Renal pelvis (tissue), 4 donors: ENCODE measurements around the gene CDC42BPB. TPM values are rescaled to one million over a fixed set of nuclear protein-coding genes. Genes with fewer than 3 reads are reported as not detected.

Experiments
- DNase-seq: peaks from one replicate; pipeline ENCODE4 v3.0.0-alpha.2; 2013
- polyA plus RNA-seq, 3 donors: library from polyadenylated mRNA; unstranded; fragments of 120-200 nt; gene quantifications; one replicate each; pipeline ENCODE4 v1.2.1, GENCODE V29; 2013; ENCODE audit not compliant: insufficient read length in 3 of 3

CDC42BPB gene
- polyA plus RNA-seq, 3 donors, result 78.6 to 93.7 (median 90.9) TPM

- DNase-seq, result no peak
Measured at GRCh38 chr14:103073876-103074728, 16.8 kb upstream of the CDC42BPB start.

GRCh38 chr14:103073367-103073875 is 16.1 kb upstream of the CDC42BPB start:
- DNase-seq, result no peak

DNA sequence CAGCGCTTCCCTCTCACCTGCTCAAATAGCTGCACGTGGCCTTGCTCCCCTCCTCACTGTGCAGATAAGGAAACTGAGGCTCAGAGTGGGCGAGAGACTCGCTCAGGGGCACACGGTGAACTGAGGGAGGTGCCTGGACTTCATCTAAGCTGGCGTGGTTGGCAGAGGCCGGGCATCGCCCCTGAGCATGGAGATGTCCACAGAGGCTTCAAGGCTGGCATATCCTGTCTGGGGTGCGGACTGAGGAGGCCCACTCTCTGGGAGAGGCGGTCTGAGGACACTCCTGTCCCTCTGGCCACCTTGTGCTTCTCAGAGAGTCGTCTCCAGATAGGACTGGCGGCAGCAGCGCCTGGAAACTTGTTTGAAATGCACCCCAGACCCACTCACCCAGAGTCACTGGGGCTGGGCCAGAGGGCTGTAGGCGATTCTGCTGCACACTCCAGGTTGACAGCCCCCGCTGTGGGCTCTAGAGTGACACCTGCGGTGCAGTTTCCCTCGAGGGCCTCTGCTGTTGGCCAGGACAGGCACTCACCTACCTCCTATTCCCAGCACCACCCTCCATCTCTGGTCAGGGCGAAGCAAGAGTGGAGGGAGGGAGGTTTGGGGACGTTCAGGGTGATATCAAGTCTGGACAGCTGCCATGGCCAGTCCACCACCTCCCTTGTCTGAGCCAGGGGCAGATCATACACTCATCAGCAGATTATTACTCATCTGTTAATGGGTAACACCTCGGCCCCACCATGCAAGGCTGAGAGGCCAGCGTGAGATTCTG is 15.4 kb upstream of the CDC42BPB start:
- DNase-seq, result no peak

- no peak for DNase-seq
Measured at GRCh38 chr14:103071544-103072251, 14.3 kb upstream of the CDC42BPB start.

- no peak for DNase-seq
Measured at GRCh38 chr14:103070971-103071542, 13.7 kb upstream of the CDC42BPB start.

DNA sequence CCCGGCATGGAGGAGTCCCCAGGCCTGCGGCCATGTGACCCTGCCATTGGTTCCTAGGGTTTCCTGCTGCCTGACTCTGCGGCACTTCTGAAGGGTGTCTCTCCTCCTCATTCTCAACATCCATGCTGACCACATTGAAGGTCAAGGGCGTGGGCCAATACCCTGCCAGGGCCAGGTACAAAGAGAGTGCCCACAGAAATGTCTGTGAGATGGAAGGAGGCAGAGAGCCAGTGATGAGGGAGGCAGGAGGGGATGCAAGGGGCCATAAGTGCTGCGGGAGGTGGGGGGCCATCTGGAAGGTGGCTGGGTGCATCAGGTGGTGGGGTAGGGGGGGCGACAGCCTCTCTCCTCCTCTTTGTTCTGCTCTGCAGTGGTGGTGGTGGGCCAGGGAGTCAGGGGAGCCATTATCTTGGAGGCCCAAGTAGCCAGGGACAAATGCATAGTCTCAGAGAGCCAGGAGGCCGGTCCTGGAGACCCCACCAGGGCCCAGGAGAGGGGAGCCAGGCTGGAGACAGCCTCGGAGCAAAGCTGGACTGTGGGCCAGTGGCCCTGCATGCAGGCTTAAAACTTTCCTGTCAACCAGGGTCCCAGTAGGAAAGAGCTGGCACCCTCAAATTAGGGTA is 13.0 kb upstream of the CDC42BPB start:
- DNase-seq, result no peak

GRCh38 chr14:103068351-103069073 is 11.2 kb upstream of the CDC42BPB start:
- DNase-seq, result no peak

- DNase-seq, result no peak
Measured at GRCh38 chr14:103067231-103067954, 10.0 kb upstream of the CDC42BPB start.

DNA sequence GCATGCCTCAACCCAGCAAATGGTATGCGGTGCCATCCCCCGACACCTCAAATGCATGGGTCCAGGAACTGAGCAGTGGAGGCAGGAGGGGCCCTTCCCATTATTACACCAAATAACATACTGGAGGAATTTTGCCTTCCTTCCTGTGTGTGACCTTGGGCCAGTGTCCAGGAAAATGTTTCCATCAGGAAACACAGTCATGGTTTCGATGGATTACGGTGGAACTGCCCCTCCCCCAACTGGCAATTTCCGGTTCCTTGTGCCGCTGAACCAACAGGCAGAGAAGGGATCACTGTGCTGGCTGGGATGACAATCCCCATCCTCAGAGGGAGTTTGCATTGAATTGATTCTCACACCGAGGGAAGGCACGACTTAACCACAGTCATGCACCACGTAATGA is 9.1 kb upstream of the CDC42BPB start:
- DNase-seq, result no peak

DNA sequence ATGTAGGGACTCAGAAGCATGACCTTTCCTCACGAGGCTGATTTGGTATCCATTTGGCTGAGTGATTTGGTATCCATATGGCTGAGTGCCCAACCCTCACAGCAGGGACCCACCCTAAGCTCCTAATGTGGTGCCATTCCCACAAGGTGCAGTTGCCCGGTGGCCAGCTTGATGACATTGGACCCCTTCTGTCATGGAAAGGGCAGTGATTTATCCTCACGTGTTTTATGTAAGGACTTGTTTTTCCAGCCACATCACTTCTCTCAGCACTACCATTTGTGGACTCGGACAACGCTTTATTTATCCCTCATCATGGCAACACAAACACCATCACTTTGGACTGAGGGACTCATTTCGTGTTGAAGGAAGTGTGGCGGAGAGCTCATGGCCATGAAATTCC is 8.5 kb upstream of the CDC42BPB start:
- DNase-seq, result no peak

GRCh38 chr14:103064978-103065377 is 7.6 kb upstream of the CDC42BPB start:
- DNase-seq, result no peak

GRCh38 chr14:103064436-103064835 is 7.1 kb upstream of the CDC42BPB start:
- no peak for DNase-seq

DNA sequence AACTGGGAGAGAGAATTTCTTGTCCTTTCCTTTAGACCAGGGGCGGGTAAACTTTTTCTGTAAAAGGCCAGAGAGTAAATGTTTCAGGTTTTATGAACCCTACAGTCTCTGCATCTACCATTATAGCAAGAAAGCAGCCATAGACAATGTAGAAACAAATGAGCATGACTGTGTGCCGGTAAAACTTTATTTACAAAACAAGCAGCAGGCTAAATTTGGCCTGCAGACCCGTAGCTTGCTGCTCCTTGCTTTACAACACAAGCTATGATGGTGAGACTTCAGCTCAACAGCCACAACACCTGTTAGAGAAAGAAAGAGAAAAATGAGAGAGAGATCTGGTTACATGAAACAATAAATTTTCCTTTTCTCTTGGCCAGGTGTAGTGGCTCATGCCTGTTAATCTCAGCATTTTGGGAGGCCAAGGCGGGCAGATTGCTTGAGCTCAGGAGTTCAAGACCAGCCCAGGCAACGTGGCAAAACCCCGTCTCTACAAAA is 4.2 kb upstream of the CDC42BPB start:
- no peak for DNase-seq

GRCh38 chr14:103059556-103059955 is 2.2 kb upstream of the CDC42BPB start:
- no peak for DNase-seq

- DNase-seq, result no peak
Measured at GRCh38 chr14:103058164-103059055, 1.1 kb upstream of the CDC42BPB start.

DNA sequence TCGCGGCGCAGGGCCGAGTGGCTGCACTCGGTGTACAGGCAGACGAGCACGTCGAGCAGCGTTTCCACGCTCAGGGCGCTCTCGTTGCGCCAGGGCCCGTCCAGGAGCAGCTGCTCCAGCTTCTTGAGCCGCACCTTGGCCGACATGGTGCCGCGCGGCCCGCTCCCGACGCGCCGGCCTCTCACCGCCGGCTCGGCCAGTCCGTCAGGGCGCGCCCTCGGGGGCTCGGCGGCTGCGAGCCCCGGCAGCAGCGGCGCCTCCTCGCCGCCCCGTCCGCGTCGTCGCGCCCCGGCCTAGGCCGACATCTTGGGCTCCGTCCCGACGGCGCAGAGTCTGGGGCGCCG is 349 bp downstream of the CDC42BPB start:
- DNase-seq, result no peak

GRCh38 chr14:103056322-103057027 is 874 bp downstream of the CDC42BPB start:
- peak; percentile 78 for DNase-seq

DNA sequence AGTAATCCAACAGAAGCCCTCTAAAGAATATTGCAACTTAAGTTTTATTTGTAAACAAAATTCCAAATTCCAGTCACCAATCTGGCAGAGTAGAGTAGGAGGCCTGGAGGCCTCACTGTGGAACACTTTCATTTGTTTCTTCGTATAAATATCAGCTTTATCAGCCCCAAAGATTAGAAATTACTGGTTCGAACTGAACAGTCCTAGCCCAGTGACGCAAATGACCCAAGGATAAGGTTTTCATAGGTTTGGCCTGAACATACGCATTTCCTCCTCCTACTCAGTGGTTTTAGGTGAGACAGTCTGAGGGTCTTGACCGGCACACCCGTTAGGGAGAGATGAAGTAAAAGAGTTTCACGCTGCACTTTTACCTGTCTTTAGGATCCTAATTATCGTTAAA is 1.7 kb downstream of the CDC42BPB start:
- no peak for DNase-seq
